AG09319 (cell line): Measurements from ENCODE around the gene PRDM1.

ENCODE experiments used
- DNase-seq: peaks from one replicate; pipeline ENCODE4 v3.0.0-alpha.2; 2010; ENCODE audit warnings: low read depth; ENCODE audit errors: extremely low read depth
- CTCF ChIP-seq: IDR thresholded peaks from 2 replicates; pipeline ENCODE4 v1.5.1; 2011; ENCODE audit warnings: low read depth, mild to moderate bottlenecking, inconsistent platforms, low read length, moderate library complexity

PRDM1 gene

GRCh38 chr6:106141441-106142237, 55.5 kb downstream of the PRDM1 start:
- no peak for TF ChIP-seq CTCF
- DNase-seq: no peak

GRCh38 chr6:106142876-106143431, 56.8 kb downstream of the PRDM1 start:
- no peak for TF ChIP-seq CTCF
- no peak for DNase-seq

GRCh38 chr6:106143665-106144064, 57.5 kb downstream of the PRDM1 start:
- DNase-seq: no peak
- TF ChIP-seq CTCF: no peak

GRCh38 chr6:106145144-106145543, 59.0 kb downstream of the PRDM1 start:
- TF ChIP-seq CTCF: no peak
- DNase-seq: no peak

GRCh38 chr6:106145741-106146227, 59.6 kb downstream of the PRDM1 start:
- no peak for DNase-seq
- no peak for TF ChIP-seq CTCF

GRCh38 chr6:106146852-106147351, 60.8 kb downstream of the PRDM1 start:
- no peak for DNase-seq
- TF ChIP-seq CTCF: no peak

- no peak for DNase-seq
- TF ChIP-seq CTCF: no peak
These were observed 61.3 kb downstream of the PRDM1 start for GRCh38 chr6:106147476-106147875.
